GM19395 (cell line): ENCODE data around the gene TMEM238L.

Experiments
- ATAC-seq: cut with Tn5 transposase; IDR thresholded peaks from one replicate; pipeline ENCODE4 v1.9.1; 2021; ENCODE audit warnings: mild to moderate bottlenecking, moderate library complexity; ENCODE audit not compliant: unreplicated experiment

The TMEM238L gene

GRCh38 chr17:10775740-10776356, 28.1 kb downstream of the TMEM238L start:
- ATAC-seq = no peak

GRCh38 chr17:10775058-10775457, 28.8 kb downstream of the TMEM238L start:
- no peak for ATAC-seq

- ATAC-seq = no peak
These were observed 30.5 kb downstream of the TMEM238L start for GRCh38 chr17:10773391-10773790.

GRCh38 chr17:10772425-10773380, 31.2 kb downstream of the TMEM238L start:
- ATAC-seq = no peak

- no peak for ATAC-seq
These were observed 32.8 kb downstream of the TMEM238L start for GRCh38 chr17:10771148-10771547.

- no peak for ATAC-seq
These were observed 34.1 kb downstream of the TMEM238L start for GRCh38 chr17:10769840-10770239.

GRCh38 chr17:10768750-10769251, 35.1 kb downstream of the TMEM238L start:
- no peak for ATAC-seq

GRCh38 chr17:10767232-10767631, 36.7 kb downstream of the TMEM238L start:
- ATAC-seq = no peak

GRCh38 chr17:10762037-10762436, 41.9 kb downstream of the TMEM238L start:
- ATAC-seq = no peak

- no peak for ATAC-seq
These were observed 42.6 kb downstream of the TMEM238L start for GRCh38 chr17:10761281-10761680.

GRCh38 chr17:10758062-10758461, 45.8 kb downstream of the TMEM238L start:
- ATAC-seq = no peak

- ATAC-seq = no peak
These were observed 46.3 kb downstream of the TMEM238L start for GRCh38 chr17:10757647-10758046.

GRCh38 chr17:10757067-10757466, 46.8 kb downstream of the TMEM238L start:
- ATAC-seq = no peak

GRCh38 chr17:10756619-10757018, 47.3 kb downstream of the TMEM238L start:
- ATAC-seq = no peak

GRCh38 chr17:10756185-10756584, 47.7 kb downstream of the TMEM238L start:
- ATAC-seq = no peak

GRCh38 chr17:10755592-10756127, 48.2 kb downstream of the TMEM238L start:
- ATAC-seq = no peak

- no peak for ATAC-seq
These were observed 48.9 kb downstream of the TMEM238L start for GRCh38 chr17:10754861-10755591.

GRCh38 chr17:10754109-10754508, 49.8 kb downstream of the TMEM238L start:
- ATAC-seq = no peak

- no peak for ATAC-seq
These were observed 51.2 kb downstream of the TMEM238L start for GRCh38 chr17:10752696-10753095.

GRCh38 chr17:10751563-10751962, 52.3 kb downstream of the TMEM238L start:
- ATAC-seq = no peak

- no peak for ATAC-seq
These were observed 53.7 kb downstream of the TMEM238L start for GRCh38 chr17:10750210-10750609.
